MM.1S (cell line): ENCODE results near the gene CCDC86.

Experiments
- CTCF ChIP-seq: fragments of 300-600 bp; sonication (generic); IDR thresholded peaks from 2 replicates; pipeline ENCODE4 v1.5.1; 2016; ENCODE audit warnings: antibody characterized with exemption, low read length, mixed read lengths
- EZH2 ChIP-seq: fragments of 300-600 bp; sonication (generic); optimal IDR thresholded peaks from 2 replicates; pipeline ENCODE3; 2017; ENCODE audit warnings: low read depth, mild to moderate bottlenecking, antibody characterized with exemption, low read length, mixed read lengths
- EZH2phosphoT487 ChIP-seq: fragments of 300-600 bp; sonication (generic); IDR thresholded peaks from 2 replicates; pipeline ENCODE4 v1.6.1; 2018; ENCODE audit warnings: antibody characterized with exemption, low read length

GRCh38 chr11:60899046-60899936 is 57.4 kb downstream of the CCDC86 start:
- peak; percentile 95 for TF ChIP-seq CTCF
- TF ChIP-seq EZH2phosphoT487 = no peak
- no peak for TF ChIP-seq EZH2
